Measurements from ENCODE around the gene ATP5PO. TPM values are rescaled to one million over a fixed set of nuclear protein-coding genes. Genes with fewer than 3 reads are reported as not detected.

ATP5PO gene
- total RNA-seq, 1 experiment from 2014 or later: 264 TPM

DNA sequence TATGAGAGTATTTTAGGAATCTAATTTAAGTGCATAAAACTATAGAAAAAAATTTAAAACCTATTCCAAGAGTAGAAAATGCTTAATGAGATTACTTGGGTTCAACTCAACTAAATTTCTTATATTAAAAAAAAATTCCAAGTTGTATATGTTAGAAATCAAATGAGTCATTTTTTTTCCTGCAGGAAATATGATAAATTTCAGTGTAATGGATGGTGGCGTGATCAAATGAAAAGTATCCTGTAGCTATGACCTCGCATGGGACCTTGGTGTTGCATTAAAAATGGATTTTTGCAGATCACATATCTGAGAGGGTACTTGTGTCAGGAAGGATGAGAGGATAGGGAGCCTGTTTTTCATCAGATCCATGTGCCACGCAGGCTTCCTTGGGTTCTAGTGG is 17.9 kb downstream of the ATP5PO start (continued):
- TF ChIP-seq ZNF232 (CRISPR knock-in tag; IDR thresholded peaks at IDR 0.05): no peak
- TF ChIP-seq FOXP1 (CRISPR knock-in tag; IDR thresholded peaks at IDR 0.05; ENCODE audit: borderline replicate concordance): no peak
- TF ChIP-seq, protein P1, sequence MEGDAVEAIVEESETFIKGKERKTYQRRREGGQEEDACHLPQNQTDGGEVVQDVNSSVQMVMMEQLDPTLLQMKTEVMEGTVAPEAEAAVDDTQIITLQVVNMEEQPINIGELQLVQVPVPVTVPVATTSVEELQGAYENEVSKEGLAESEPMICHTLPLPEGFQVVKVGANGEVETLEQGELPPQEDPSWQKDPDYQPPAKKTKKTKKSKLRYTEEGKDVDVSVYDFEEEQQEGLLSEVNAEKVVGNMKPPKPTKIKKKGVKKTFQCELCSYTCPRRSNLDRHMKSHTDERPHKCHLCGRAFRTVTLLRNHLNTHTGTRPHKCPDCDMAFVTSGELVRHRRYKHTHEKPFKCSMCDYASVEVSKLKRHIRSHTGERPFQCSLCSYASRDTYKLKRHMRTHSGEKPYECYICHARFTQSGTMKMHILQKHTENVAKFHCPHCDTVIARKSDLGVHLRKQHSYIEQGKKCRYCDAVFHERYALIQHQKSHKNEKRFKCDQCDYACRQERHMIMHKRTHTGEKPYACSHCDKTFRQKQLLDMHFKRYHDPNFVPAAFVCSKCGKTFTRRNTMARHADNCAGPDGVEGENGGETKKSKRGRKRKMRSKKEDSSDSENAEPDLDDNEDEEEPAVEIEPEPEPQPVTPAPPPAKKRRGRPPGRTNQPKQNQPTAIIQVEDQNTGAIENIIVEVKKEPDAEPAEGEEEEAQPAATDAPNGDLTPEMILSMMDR (IDR thresholded peaks at IDR 0.05): no peak
- TF ChIP-seq, protein P2, sequence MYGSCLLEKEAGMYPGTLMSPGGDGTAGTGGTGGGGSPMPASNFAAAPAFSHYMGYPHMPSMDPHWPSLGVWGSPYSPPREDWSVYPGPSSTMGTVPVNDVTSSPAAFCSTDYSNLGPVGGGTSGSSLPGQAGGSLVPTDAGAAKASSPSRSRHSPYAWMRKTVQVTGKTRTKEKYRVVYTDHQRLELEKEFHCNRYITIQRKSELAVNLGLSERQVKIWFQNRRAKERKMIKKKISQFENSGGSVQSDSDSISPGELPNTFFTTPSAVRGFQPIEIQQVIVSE (CRISPR knock-in tag; IDR thresholded peaks at IDR 0.05; ENCODE audit: borderline replicate concordance): no peak
- TF ChIP-seq OVOL2 (CRISPR knock-in tag; IDR thresholded peaks at IDR 0.05; ENCODE audit: borderline replicate concordance): no peak
- no peak for TF ChIP-seq HMGA2 (CRISPR knock-in tag; IDR thresholded peaks at IDR 0.05)
- TF ChIP-seq ZNF219 (CRISPR knock-in tag; IDR thresholded peaks at IDR 0.05; ENCODE audit: borderline replicate concordance): no peak

- 0 out of 2 replicates have a peak, but pooled peaks cover 2% of the 10 kb centered on the region for H3K36me3 Mint-ChIP-seq
- H3K9me3 Mint-ChIP-seq: no peaks in the 10 kb centered on the region
- peaks cover 21% of the 10 kb centered on the region for H3K4me1 Mint-ChIP-seq
- no peak for DNase-seq (ENCODE audit: low spot score)
- no peak overlapping the region for H3K27ac Mint-ChIP-seq
- no peak overlapping the region for H3K4me3 Mint-ChIP-seq
- ChIA-PET CTCF (interaction anchor here (0.6 to 3.6 kb wide), 2 partner anchors 27 to 48 kb away, joined by 4 to 15 read pairs; no protein-coding TSS in a partner anchor), POLR2A (no interaction called here)
- H3K27me3 Mint-ChIP-seq (ENCODE audit: low read depth): 0 out of 2 replicates have a peak, but pooled peaks cover 6% of the 10 kb centered on the region
- ATAC-seq: no peak
- TF ChIP-seq SOX15 (CRISPR knock-in tag; IDR thresholded peaks at IDR 0.05) (no peak), ZNF138 (CRISPR knock-in tag; conservative IDR thresholded peaks at IDR 0.05) (no peak), HMGA2 (CRISPR knock-in tag; IDR thresholded peaks at IDR 0.05) (no peak), NFE2L1 (CRISPR knock-in tag; IDR thresholded peaks at IDR 0.05) (no peak), ZNF532 (CRISPR knock-in tag; IDR thresholded peaks at IDR 0.05; ENCODE audit: borderline replicate concordance) (no peak), ELF4 (CRISPR knock-in tag; IDR thresholded peaks at IDR 0.05; ENCODE audit: low read depth) (no peak), ZNF416 (CRISPR knock-in tag; IDR thresholded peaks at IDR 0.05) (no peak), KAT7 (CRISPR knock-in tag; IDR thresholded peaks at IDR 0.05; ENCODE audit: borderline replicate concordance) (no peak), PRRX2 (CRISPR knock-in tag; IDR thresholded peaks at IDR 0.05) (no peak), ZSCAN18 (CRISPR knock-in tag; IDR thresholded peaks at IDR 0.05) (no peak), RELA (CRISPR knock-in tag; IDR thresholded peaks at IDR 0.05; ENCODE audit: borderline replicate concordance) (no peak), USF2 (CRISPR knock-in tag; IDR thresholded peaks at IDR 0.05) (no peak), EMX1 (CRISPR knock-in tag; IDR thresholded peaks at IDR 0.05) (no peak), ZBTB43 (CRISPR knock-in tag; IDR thresholded peaks at IDR 0.05) (no peak), CREB1 (CRISPR knock-in tag; IDR thresholded peaks at IDR 0.05) (no peak), ZNF671 (CRISPR knock-in tag; IDR thresholded peaks at IDR 0.05) (no peak), ZMAT4 (CRISPR knock-in tag; IDR thresholded peaks at IDR 0.05) (no peak)
- TF ChIP-seq, protein P3, sequence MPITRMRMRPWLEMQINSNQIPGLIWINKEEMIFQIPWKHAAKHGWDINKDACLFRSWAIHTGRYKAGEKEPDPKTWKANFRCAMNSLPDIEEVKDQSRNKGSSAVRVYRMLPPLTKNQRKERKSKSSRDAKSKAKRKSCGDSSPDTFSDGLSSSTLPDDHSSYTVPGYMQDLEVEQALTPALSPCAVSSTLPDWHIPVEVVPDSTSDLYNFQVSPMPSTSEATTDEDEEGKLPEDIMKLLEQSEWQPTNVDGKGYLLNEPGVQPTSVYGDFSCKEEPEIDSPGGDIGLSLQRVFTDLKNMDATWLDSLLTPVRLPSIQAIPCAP (CRISPR knock-in tag; IDR thresholded peaks at IDR 0.05): no peak
- TF ChIP-seq, protein P4, sequence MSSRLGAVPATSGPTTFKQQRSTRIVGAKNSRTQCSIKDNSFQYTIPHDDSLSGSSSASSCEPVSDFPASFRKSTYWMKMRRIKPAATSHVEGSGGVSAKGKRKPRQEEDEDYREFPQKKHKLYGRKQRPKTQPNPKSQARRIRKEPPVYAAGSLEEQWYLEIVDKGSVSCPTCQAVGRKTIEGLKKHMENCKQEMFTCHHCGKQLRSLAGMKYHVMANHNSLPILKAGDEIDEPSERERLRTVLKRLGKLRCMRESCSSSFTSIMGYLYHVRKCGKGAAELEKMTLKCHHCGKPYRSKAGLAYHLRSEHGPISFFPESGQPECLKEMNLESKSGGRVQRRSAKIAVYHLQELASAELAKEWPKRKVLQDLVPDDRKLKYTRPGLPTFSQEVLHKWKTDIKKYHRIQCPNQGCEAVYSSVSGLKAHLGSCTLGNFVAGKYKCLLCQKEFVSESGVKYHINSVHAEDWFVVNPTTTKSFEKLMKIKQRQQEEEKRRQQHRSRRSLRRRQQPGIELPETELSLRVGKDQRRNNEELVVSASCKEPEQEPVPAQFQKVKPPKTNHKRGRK (CRISPR knock-in tag; IDR thresholded peaks at IDR 0.05; ENCODE audit: borderline replicate concordance): no peak
These were observed 18.5 kb downstream of the ATP5PO start for GRCh38 chr21:33897098-33897497.

Data from WTC11 (cell line).